Smooth muscle cell of trachea (primary cell): ENCODE data around the gene PYGO2. TPM values are rescaled to one million over a fixed set of nuclear protein-coding genes. Genes with fewer than 3 reads are reported as not detected.

ENCODE experiments used
- total RNA-seq: library from RNA; depleted of rRNA; stranded (reverse); fragments of >200 nt; gene quantifications from 2 replicates; pipeline ENCODE4 v1.2.1, GENCODE V29; 2014

PYGO2 gene, protein sequence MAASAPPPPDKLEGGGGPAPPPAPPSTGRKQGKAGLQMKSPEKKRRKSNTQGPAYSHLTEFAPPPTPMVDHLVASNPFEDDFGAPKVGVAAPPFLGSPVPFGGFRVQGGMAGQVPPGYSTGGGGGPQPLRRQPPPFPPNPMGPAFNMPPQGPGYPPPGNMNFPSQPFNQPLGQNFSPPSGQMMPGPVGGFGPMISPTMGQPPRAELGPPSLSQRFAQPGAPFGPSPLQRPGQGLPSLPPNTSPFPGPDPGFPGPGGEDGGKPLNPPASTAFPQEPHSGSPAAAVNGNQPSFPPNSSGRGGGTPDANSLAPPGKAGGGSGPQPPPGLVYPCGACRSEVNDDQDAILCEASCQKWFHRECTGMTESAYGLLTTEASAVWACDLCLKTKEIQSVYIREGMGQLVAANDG
- total RNA-seq = 12.4 and 16.9 TPM in 2 replicates

GRCh38 chr1:154961207-154962155, at the start of gene PYGO2:
TSS of gene PYGO2 (minus strand) at chr1:154961782. CDS start at chr1:154961576, 206 bp downstream.

GRCh38 chr1:155002464-155003226, 41.1 kb upstream of the PYGO2 start, which contains the start of gene ZBTB7B:
TSS of gene ZBTB7B (plus strand) at chr1:155002802. CDS start at chr1:155014661, 11,859 bp downstream.

DNA sequence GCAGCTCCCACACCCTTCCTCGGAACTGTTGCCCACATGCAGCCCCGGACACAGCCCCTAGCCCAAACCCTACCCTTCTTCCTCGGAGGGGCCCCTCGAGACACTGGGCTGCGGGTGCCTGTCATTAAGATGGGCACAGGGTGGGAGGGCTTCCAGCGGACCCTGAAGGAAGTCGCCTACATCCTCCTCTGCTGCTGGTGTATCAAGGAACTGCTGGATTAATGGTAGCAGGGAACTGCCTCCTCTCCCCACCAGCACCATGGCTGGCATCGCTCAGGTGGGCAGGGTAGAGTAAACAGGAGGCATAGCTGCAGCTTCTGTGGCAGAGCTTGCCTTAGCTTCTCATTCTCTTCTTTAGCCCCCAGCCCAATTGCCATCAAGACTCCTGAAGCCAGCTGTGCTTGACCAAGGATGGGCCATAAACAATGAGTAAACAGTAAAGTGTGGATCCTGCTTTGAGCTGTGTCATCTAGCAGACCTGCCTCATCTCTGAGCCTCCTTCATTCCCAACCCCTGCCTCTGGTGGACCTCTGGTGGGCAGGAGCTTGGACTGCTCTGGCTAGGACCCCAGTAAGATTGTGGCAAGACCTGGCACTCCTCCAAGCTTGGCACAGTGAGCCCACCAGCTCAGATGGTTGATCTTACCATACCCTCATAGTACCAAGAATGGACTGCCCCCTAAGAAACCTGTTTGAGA, 32.1 kb upstream of the PYGO2 start, which contains the start of gene LENEP:
Gene LENEP (plus strand): TSS at position 15 of the 697 bp plus-strand sequence. CDS start 22 bp downstream, at position 37.

GRCh38 chr1:154982897-154983648, 21.5 kb upstream of the PYGO2 start, which contains the start of gene FLAD1:
TSS of gene FLAD1 (plus strand) at chr1:154983344. CDS start at chr1:154983695, 351 bp downstream.

DNA sequence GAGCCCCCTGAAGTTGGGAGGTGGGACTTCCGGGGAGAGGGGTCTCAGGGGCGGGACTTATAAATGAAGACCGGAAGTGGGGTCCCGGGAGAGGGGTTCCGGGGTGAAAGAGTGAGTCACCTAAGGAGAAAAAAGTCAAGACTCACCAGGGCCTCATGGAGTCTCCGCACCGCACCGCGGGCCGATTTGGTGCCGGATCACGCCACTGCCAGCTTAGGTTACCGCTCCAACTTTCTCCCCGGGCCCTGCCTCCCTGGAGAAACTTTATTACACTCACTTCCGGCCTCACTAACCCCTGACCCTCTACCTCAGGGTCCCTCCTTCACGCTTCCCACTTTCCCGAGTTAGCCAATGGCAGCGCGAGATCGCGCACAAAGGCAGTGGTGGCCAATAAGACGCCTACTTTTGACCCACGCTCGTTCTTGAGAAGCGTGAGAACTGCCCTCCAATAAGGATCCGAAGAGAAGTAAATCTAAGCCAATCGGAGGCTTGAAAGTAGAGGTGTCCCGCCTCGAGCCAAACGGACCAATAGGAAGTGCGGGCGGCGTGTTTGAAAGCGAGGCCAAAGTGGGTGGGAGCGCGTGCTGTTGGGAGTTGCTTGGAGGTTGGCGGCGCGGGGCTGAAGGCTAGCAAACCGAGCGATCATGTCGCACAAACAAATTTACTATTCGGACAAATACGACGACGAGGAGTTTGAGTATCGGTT, 12.7 kb upstream of the PYGO2 start, which contains the start of gene CKS1B:
Gene CKS1B (plus strand): TSS at position 580 of the 706 bp plus-strand sequence. CDS start 65 bp downstream, at position 645.

GRCh38 chr1:154970631-154971340, 9.2 kb upstream of the PYGO2 start, which contains the start of gene SHC1:
TSS of gene SHC1 (minus strand) at chr1:154970747. CDS start at chr1:154970526, 221 bp downstream.

GRCh38 chr1:154955718-154956543, 5.7 kb downstream of the PYGO2 start, which contains the start of gene PBXIP1:
TSS of gene PBXIP1 (minus strand) at chr1:154956099. CDS start at chr1:154953721, 2,378 bp downstream.

GRCh38 chr1:154936555-154937084, 25.0 kb downstream of the PYGO2 start, which contains the start of gene PMVK:
TSS of gene PMVK (minus strand) at chr1:154936719. CDS start at chr1:154936685, 34 bp downstream.

Other genes with a start within 250 kb of the PYGO2 start
- gene KCNN3, start 91.5 kb downstream of the PYGO2 start, total RNA-seq = under 0.01 TPM in 2 replicates
- gene PMVK, start 25.1 kb downstream of the PYGO2 start, total RNA-seq = 6.8 and 11.5 TPM in 2 replicates
- 70.5 and 109 TPM in 2 replicates for gene PBXIP1, start 5.7 kb downstream of the PYGO2 start, total RNA-seq
- gene SHC1, start 9.0 kb upstream of the PYGO2 start, total RNA-seq = 189 and 432 TPM in 2 replicates
- 24.6 and 131 TPM in 2 replicates for gene CKS1B, start 12.9 kb upstream of the PYGO2 start, total RNA-seq
- 15.9 and 24.8 TPM in 2 replicates for gene FLAD1, start 21.6 kb upstream of the PYGO2 start, total RNA-seq
- not detected in 2 replicates for gene LENEP, start 31.8 kb upstream of the PYGO2 start, total RNA-seq
- gene ZBTB7B, start 41.0 kb upstream of the PYGO2 start, total RNA-seq = 11.1 and 22.0 TPM in 2 replicates
- gene DCST2, start 72.0 kb upstream of the PYGO2 start, total RNA-seq = under 0.01 TPM in 1 of 2 replicates, not detected in the other
- gene DCST1, start 72.0 kb upstream of the PYGO2 start, total RNA-seq = not detected in 2 replicates
- 61.1 and 134 TPM in 2 replicates for gene ADAM15, start 89.5 kb upstream of the PYGO2 start, total RNA-seq
- gene EFNA4, start 102.0 kb upstream of the PYGO2 start, total RNA-seq = 2.5 and 4.3 TPM in 2 replicates
- gene EFNA3, start 117.1 kb upstream of the PYGO2 start, total RNA-seq = 0.29 and 1.3 TPM in 2 replicates
- 0.17 and 0.44 TPM in 2 replicates for gene EFNA1, start 166.1 kb upstream of the PYGO2 start, total RNA-seq
- gene SLC50A1, start 174.1 kb upstream of the PYGO2 start, total RNA-seq = 17.6 and 25.6 TPM in 2 replicates
- gene DPM3, start 178.7 kb upstream of the PYGO2 start, total RNA-seq = 24.6 and 27.6 TPM in 2 replicates
- 97.2 and 125 TPM in 2 replicates for gene KRTCAP2, start 211.5 kb upstream of the PYGO2 start, total RNA-seq
- gene TRIM46, start 212.1 kb upstream of the PYGO2 start, total RNA-seq = 6.0 and 7.1 TPM in 2 replicates
- gene THBS3, start 246.1 kb upstream of the PYGO2 start, total RNA-seq = 28.2 and 28.4 TPM in 2 replicates
- 44.3 and 56.6 TPM in 2 replicates for gene MTX1, start 246.9 kb upstream of the PYGO2 start, total RNA-seq